AG04450 (cell line): ENCODE data around the gene SFMBT2. TPM values are rescaled to one million over a fixed set of nuclear protein-coding genes. Genes with fewer than 3 reads are reported as not detected.
"Not testable (repeated sequence)": the region's sequence is repeated elsewhere in the genome, so short reads cannot be mapped to it uniquely, and the experiment has no call there.

ENCODE experiments used
- CTCF ChIA-PET: fragments of 300-600, 350-600 bp; formaldehyde crosslinking; extraction: SDS; loops from one replicate; lab custom pipeline; 2022; ENCODE audit warnings: antibody characterized with exemption, inconsistent platforms; lab: Charles Lee
- POLR2A ChIA-PET: fragments of 350-600 bp; formaldehyde crosslinking; extraction: SDS; loops from one replicate; lab custom pipeline; 2021; ENCODE audit warnings: antibody characterized with exemption, inconsistent platforms; lab: Yijun Ruan, JAX
- DNase-seq: peaks from one replicate; pipeline ENCODE4 v3.0.0-alpha.2; 2011; ENCODE audit warnings: low read depth, low spot score
- H3K27ac ChIP-seq: one replicate; pipeline ENCODE4 v1.5.1; 2012; ENCODE audit warnings: low read depth, low read length, control low read depth
- H3K27me3 ChIP-seq: one replicate; pipeline ENCODE4 v1.6.0; 2012; ENCODE audit warnings: low read length; ENCODE audit not compliant: control insufficient read depth, insufficient read depth
- H3K4me3 ChIP-seq: 2 replicates; pipeline ENCODE4 v1.5.1; 2011; ENCODE audit warnings: mild to moderate bottlenecking, low read depth, low read length, control low read depth
- H3K9me3 ChIP-seq: 2 replicates; pipeline ENCODE4 v1.5.1; 2012; ENCODE audit warnings: low read length; ENCODE audit not compliant: control insufficient read depth, insufficient read depth
- CTCF ChIP-seq: IDR thresholded peaks from 2 replicates; pipeline ENCODE4 v1.5.1; 2011; ENCODE audit warnings: low read depth, low read length, control low read depth, inconsistent platforms
- polyA plus RNA-seq: library from polyadenylated mRNA; depleted of rRNA; stranded (reverse); fragments of >200 nt; gene quantifications from 2 replicates; pipeline ENCODE4 v1.2.3, GENCODE V29; 2011

SFMBT2 gene
- polyA plus RNA-seq, 1 experiment, result 1.4 TPM

- no peak for TF ChIP-seq CTCF
- CTCF ChIA-PET, result interaction anchor here (0.6 kb wide), 1 partner anchor 1145 kb away, joined by 3 read pairs; no protein-coding TSS in a partner anchor
- no peak for DNase-seq
- H3K4me3 ChIP-seq, result no peak overlapping the region
- POLR2A ChIA-PET, result no interaction called here
- H3K9me3 ChIP-seq, result no peaks in the 10 kb centered on the region
- no peaks in the 10 kb centered on the region for H3K27me3 ChIP-seq
- H3K27ac ChIP-seq, result no peak overlapping the region
These were observed 179.1 kb downstream of the SFMBT2 start for GRCh38 chr10:7231509-7232414.

DNA sequence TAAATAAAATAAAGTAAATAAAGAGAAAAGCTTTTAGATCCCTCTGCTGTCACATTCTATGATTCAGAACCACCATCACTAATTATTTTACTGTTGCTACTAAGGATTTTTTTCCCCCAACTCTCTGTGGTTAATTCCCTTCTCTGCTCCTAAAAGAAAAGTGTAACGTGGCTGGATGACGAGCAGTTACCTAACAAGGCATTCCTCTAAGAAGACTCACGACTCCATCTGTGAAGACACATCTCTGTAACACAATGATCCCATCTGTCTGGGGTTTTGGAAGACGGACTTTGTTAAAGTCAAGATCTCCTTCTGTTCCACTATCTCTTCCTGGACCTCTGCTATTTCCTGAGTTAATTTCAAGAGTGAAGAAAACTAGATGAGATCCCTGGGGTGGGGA, 179.9 kb downstream of the SFMBT2 start:
- DNase-seq, result no peak
- H3K9me3 ChIP-seq, result no peaks in the 10 kb centered on the region
- no peak overlapping the region for H3K27ac ChIP-seq
- ChIA-PET POLR2A (no interaction called here), CTCF (no interaction called here)
- no peak overlapping the region for H3K4me3 ChIP-seq
- H3K27me3 ChIP-seq, result no peaks in the 10 kb centered on the region
- TF ChIP-seq CTCF, result no peak

- POLR2A ChIA-PET, result no interaction called here
These were observed 180.8 kb downstream of the SFMBT2 start for GRCh38 chr10:7230036-7230435.

GRCh38 chr10:7225133-7225532, 185.7 kb downstream of the SFMBT2 start:
- CTCF ChIA-PET, result interaction anchor here (0.6 kb wide), 1 partner anchor 141 kb away, joined by 6 read pairs; no protein-coding TSS in a partner anchor
- POLR2A ChIA-PET, result no interaction called here
- no peak for TF ChIP-seq CTCF
- no peak for DNase-seq
- no peak overlapping the region for H3K4me3 ChIP-seq
- H3K9me3 ChIP-seq, result no peaks in the 10 kb centered on the region
- H3K27ac ChIP-seq, result no peak overlapping the region
- H3K27me3 ChIP-seq, result no peaks in the 10 kb centered on the region

More at GRCh38 chr10:7230036-7230435, 180.8 kb downstream of the SFMBT2 start:
- no peaks in the 10 kb centered on the region for H3K9me3 ChIP-seq
- no peak overlapping the region for H3K4me3 ChIP-seq
- H3K27ac ChIP-seq, result no peak overlapping the region
- H3K27me3 ChIP-seq, result no peaks in the 10 kb centered on the region
- CTCF ChIA-PET, result no interaction called here
- DNase-seq, result no peak
- TF ChIP-seq CTCF, result no peak

- no peak overlapping the region for H3K4me3 ChIP-seq
- peaks cover 3% of the 10 kb centered on the region; the same call in 1 of the 2 replicates for H3K9me3 ChIP-seq
- H3K27ac ChIP-seq, result no peak overlapping the region
- ChIA-PET POLR2A (no interaction called here), CTCF (interaction anchor here (0.6 kb wide), 1 partner anchor 291 kb away, joined by 3 read pairs; no protein-coding TSS in a partner anchor)
- DNase-seq, result no peak
- no peaks in the 10 kb centered on the region for H3K27me3 ChIP-seq
- TF ChIP-seq CTCF, result no peak
These were observed 191.9 kb downstream of the SFMBT2 start for GRCh38 chr10:7218968-7219367.

DNA sequence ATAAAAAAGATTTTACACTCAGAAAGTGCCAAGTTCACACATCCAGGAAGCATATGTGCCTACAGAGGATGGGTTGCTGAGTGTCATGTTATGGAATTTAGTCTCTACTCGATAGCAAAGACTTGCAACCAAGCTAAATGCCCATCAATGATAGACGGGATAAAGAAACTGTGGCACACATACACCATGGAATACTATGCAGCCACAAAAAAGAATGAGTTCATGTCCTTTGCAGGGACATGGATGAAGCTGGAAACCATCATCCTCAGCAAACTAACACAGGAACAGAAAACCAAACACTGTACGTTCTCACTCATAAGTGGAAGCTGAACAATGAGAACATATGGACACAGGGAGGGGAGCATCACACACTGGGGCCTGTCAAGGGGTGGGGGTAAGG, 198.1 kb downstream of the SFMBT2 start:
- H3K9me3 ChIP-seq, H3K27ac ChIP-seq, DNase-seq, H3K27me3 ChIP-seq, POLR2A ChIA-PET, CTCF ChIA-PET, H3K4me3 ChIP-seq: not testable (repeated sequence)
